ENCODE results near the gene NDST1. TPM values are rescaled to one million over a fixed set of nuclear protein-coding genes. Genes with fewer than 3 reads are reported as not detected.

The NDST1 gene
- polyA plus RNA-seq, 1 experiment = 52.2 TPM

GRCh38 chr5:150583541-150584225, 75.8 kb downstream of the NDST1 start:
- TF ChIP-seq, protein P1, sequence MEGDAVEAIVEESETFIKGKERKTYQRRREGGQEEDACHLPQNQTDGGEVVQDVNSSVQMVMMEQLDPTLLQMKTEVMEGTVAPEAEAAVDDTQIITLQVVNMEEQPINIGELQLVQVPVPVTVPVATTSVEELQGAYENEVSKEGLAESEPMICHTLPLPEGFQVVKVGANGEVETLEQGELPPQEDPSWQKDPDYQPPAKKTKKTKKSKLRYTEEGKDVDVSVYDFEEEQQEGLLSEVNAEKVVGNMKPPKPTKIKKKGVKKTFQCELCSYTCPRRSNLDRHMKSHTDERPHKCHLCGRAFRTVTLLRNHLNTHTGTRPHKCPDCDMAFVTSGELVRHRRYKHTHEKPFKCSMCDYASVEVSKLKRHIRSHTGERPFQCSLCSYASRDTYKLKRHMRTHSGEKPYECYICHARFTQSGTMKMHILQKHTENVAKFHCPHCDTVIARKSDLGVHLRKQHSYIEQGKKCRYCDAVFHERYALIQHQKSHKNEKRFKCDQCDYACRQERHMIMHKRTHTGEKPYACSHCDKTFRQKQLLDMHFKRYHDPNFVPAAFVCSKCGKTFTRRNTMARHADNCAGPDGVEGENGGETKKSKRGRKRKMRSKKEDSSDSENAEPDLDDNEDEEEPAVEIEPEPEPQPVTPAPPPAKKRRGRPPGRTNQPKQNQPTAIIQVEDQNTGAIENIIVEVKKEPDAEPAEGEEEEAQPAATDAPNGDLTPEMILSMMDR (IDR thresholded peaks at IDR 0.05; ENCODE audit: low read depth, low read length) = no peak
- no peak for DNase-seq (ENCODE audit: low read depth, low spot score)
- CTCF ChIA-PET = interaction anchor here (0.7 to 1.3 kb wide), 2 partner anchors 23 to 218 kb away, joined by 3 read pairs; no protein-coding TSS in a partner anchor

DNA sequence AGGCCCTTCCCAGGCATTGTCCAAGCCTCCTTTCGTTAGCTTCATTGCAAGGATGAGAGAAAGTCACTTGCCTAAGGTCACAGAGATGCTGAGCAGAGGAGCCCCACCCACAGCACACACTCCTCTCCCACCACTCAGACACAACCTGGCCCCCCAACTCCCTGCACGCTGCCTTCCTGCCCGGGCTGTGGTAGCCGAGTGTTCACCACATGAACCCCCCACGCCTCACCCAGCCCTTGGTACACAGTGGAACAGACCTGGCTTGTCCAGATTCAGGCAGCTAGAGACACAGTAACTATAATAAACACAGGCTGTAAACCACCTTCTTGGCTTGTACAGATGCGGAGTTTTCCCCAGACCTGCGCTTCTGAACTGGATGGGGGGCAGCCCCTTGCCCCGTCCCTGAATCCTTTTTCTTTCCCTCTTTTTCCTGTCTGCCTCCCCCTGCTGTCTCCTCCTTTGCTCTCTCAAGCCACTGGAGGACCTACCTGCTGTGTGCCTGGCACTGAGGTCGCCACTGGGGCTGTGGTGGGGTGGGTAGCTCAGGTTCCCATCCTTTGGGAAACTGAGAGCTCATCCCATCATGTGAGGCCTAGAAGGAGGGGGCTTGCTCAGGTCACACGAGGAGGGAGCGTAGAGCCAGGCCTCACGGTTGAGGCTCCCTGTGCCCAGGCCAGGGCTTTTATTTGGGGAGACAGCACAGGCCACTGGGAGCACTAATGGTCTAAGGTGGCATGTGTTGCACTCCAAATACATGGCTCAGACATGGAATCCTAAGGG, 76.8 kb downstream of the NDST1 start:
- peaks cover 12% of the 10 kb centered on the region for H3K27me3 ChIP-seq (ENCODE audit: control insufficient read depth, insufficient read depth, low read length)
- no peaks in the 10 kb centered on the region for H3K9me3 ChIP-seq (ENCODE audit: control insufficient read depth, insufficient read depth, low read length)
- no peak overlapping the region for H3K4me3 ChIP-seq (ENCODE audit: low read depth, low read length)
- DNase-seq (ENCODE audit: low read depth, low spot score) = no peak
- TF ChIP-seq, protein P1 (IDR thresholded peaks at IDR 0.05; ENCODE audit: low read depth, low read length) = no peak
- H3K27ac ChIP-seq (ENCODE audit: low read depth, low read length) = no peak overlapping the region
- ChIA-PET POLR2A (no interaction called here), CTCF (interaction anchor here (0.7 to 1.3 kb wide), 2 partner anchors 24 to 217 kb away, joined by 3 read pairs; no protein-coding TSS in a partner anchor)

More at GRCh38 chr5:150583541-150584225, 75.8 kb downstream of the NDST1 start:
- Histone ChIP-seq H3K4me3 (ENCODE audit: low read depth, low read length) (no peak overlapping the region), H3K27me3 (ENCODE audit: control insufficient read depth, insufficient read depth, low read length) (peaks cover 14% of the 10 kb centered on the region), H3K9me3 (ENCODE audit: control insufficient read depth, insufficient read depth, low read length) (no peaks in the 10 kb centered on the region), H3K27ac (ENCODE audit: low read depth, low read length) (no peak overlapping the region)
- POLR2A ChIA-PET = no interaction called here

DNA sequence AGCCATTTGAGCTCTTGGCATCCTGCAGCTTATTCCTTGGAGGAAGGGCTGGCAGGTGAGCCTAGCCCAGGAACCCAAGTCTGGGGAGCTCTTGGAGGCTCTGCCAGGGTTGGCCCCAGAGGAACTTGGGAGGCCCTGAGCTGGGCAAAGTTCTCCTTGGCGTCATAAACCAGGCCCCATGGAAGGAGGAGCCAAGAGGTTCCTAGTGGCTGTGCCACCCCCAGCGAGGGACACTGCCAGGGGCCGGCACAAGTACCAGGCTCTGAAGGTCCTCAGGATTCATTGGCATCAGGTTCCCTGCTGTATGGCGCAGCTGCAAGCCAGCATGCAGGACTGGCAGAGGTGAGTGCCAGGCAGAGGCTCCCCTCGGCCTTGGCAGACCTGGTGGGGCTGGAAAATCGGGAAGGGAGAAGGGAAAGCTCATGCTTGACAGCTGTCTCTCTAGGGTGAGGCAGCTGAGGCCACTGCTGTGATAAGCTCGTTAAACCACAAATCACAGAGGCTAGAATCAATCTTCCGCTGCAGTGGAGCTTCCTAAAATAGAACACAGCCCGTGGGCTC, 77.9 kb downstream of the NDST1 start:
- TF ChIP-seq, protein P1 (IDR thresholded peaks at IDR 0.05; ENCODE audit: low read depth, low read length) = no peak
- no peak overlapping the region for H3K27ac ChIP-seq (ENCODE audit: low read depth, low read length)
- peaks cover 7% of the 10 kb centered on the region for H3K27me3 ChIP-seq (ENCODE audit: control insufficient read depth, insufficient read depth, low read length)
- no peak for DNase-seq (ENCODE audit: low read depth, low spot score)
- CTCF ChIA-PET = no interaction called here
- POLR2A ChIA-PET = interaction anchor here (0.8 kb wide), 1 partner anchor 55 kb away, joined by 3 read pairs; the partner anchor contains the start of gene SYNPO
- H3K9me3 ChIP-seq (ENCODE audit: control insufficient read depth, insufficient read depth, low read length) = no peaks in the 10 kb centered on the region
- H3K4me3 ChIP-seq (ENCODE audit: low read depth, low read length) = no peak overlapping the region

DNA sequence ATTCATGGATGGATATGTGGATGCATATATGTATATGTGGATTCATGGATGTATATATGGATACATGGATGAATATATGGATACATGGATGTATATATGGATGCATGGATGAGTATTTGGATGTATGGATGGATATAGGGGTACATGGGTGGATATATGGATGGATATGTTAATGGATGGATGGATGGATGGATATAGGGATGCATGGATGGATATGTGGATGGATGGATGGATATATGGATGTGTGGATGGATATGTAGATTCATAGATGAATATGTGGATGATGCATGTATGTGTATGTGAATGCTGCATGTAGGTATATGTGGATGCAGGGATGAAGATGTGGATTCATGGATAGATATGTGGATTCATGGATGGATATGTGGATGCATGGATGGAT, 79.1 kb downstream of the NDST1 start:
- ChIA-PET POLR2A (no interaction called here), CTCF (interaction anchor here (0.9 kb wide), 1 partner anchor 11 kb away, joined by 3 read pairs; no protein-coding TSS in a partner anchor)
- no peak overlapping the region for H3K27ac ChIP-seq (ENCODE audit: low read depth, low read length)
- no peaks in the 10 kb centered on the region for H3K9me3 ChIP-seq (ENCODE audit: control insufficient read depth, insufficient read depth, low read length)
- TF ChIP-seq, protein P1 (IDR thresholded peaks at IDR 0.05; ENCODE audit: low read depth, low read length) = no peak
- DNase-seq (ENCODE audit: low read depth, low spot score) = no peak
- H3K27me3 ChIP-seq (ENCODE audit: control insufficient read depth, insufficient read depth, low read length) = peaks cover 7% of the 10 kb centered on the region
- no peak overlapping the region for H3K4me3 ChIP-seq (ENCODE audit: low read depth, low read length)
